Panc1 (cell line): Measurements from ENCODE around the gene ICOSLG. TPM values are rescaled to one million over a fixed set of nuclear protein-coding genes. Genes with fewer than 3 reads are reported as not detected.
"Not testable (repeated sequence)": the region's sequence is repeated elsewhere in the genome, so short reads cannot be mapped to it uniquely, and the experiment has no call there.

Experiments
- ATAC-seq: fragments of 200-7000 bp; cut with Tn5 transposase; 2 replicates; pipeline ENCODE4 v1.9.1; 2020; ENCODE audit warnings: mild to moderate bottlenecking, moderate library complexity
- BruUV-seq: library from RNA; stranded (reverse); fragments of 400-500 nt; replicated peaks from 2 replicates; lab custom pipeline; 2021; lab: Mats Ljungman, UMichigan
- CTCF ChIA-PET: fragments of 300-600 bp; sonication (Branson Sonifier 250); formaldehyde crosslinking; loops from one replicate; lab custom pipeline; 2022; ENCODE audit warnings: antibody characterized with exemption; lab: Charles Lee
- POLR2A ChIA-PET: fragments of 300-600 bp; sonication (Branson Sonifier 250); formaldehyde crosslinking; loops from one replicate; lab custom pipeline; 2022; ENCODE audit warnings: antibody characterized with exemption; lab: Charles Lee
- DNase-seq: peaks from one replicate; pipeline ENCODE4 v3.0.0-alpha.2; 2010; ENCODE audit warnings: low read depth, low spot score
- H3K27ac ChIP-seq: 2 replicates; pipeline ENCODE4 v1.5.1; 2011; ENCODE audit warnings: mild to moderate bottlenecking, low read length, inconsistent platforms
- H3K27me3 ChIP-seq: fragments of 200-500 bp; sonication (Bioruptor generic); 2 replicates; pipeline ENCODE4 v1.6.0; 2014; ENCODE audit warnings: low read length, inconsistent platforms; ENCODE audit not compliant: control insufficient read depth, insufficient read depth
- H3K36me3 ChIP-seq: fragments of 200-500 bp; sonication (Bioruptor generic); 2 replicates; pipeline ENCODE4 v1.5.1; 2014; ENCODE audit warnings: inconsistent platforms, mild to moderate bottlenecking, low read length, moderate library complexity; ENCODE audit not compliant: control insufficient read depth, insufficient read depth
- H3K4me1 ChIP-seq: 2 replicates; pipeline ENCODE4 v1.5.1; 2011; ENCODE audit warnings: inconsistent platforms, mild to moderate bottlenecking, low read length, moderate library complexity; ENCODE audit not compliant: control insufficient read depth, insufficient read depth
- H3K4me3 ChIP-seq, 2 experiments: 2 replicates each; pipeline ENCODE4 v1.5.1; 2011 to 2012; ENCODE audit warnings: low read depth in 2 of 2, low read length in 2 of 2, mild to moderate bottlenecking in 2 of 2, inconsistent platforms in 1 of 2, moderate library complexity in 1 of 2
- H3K9me3 ChIP-seq: fragments of 200-500 bp; sonication (Bioruptor generic); 2 replicates; pipeline ENCODE4 v1.5.1; 2014; ENCODE audit warnings: low read depth, mild to moderate bottlenecking, inconsistent platforms, low read length, moderate library complexity; ENCODE audit not compliant: control insufficient read depth, insufficient read depth
- CTCF ChIP-seq: fragments of 450-650 bp; IDR thresholded peaks from 2 replicates; pipeline ENCODE4 v1.5.1; 2017; ENCODE audit warnings: mild to moderate bottlenecking
- POLR2AphosphoS5 ChIP-seq: IDR thresholded peaks from 2 replicates; pipeline ENCODE4 v1.6.1; 2012; ENCODE audit warnings: mild to moderate bottlenecking, low read depth, low read length, moderate library complexity
- SIN3A ChIP-seq: IDR thresholded peaks from 2 replicates; pipeline ENCODE4 v1.6.1; 2012; ENCODE audit warnings: low read depth, mild to moderate bottlenecking, low read length, moderate library complexity, borderline replicate concordance; ENCODE audit not compliant: insufficient read depth
- TCF7L2 ChIP-seq: IDR thresholded peaks from 2 replicates; pipeline ENCODE4 v1.6.1; 2011; ENCODE audit warnings: mild to moderate bottlenecking, low read depth, low read length, inconsistent platforms
- in situ Hi-C: cut with HindIII; loops from 2 replicates; pipeline ENCODE4 v1.10.0; 2016; ENCODE audit warnings: low sequenced_read_pairs, low pct_unique_long_range_greater_than_20kb
- intact Hi-C: fragments of 100-400 bp; cut with micrococcal nuclease; formaldehyde crosslinking; loops from one replicate; pipeline ENCODE4 v1.10.0; 2022; ENCODE audit not compliant: unreplicated experiment
- total RNA-seq: library from RNA; stranded (reverse); gene quantifications from one replicate; pipeline ENCODE4 v1.2.1, GENCODE V29; 2021; ENCODE audit not compliant: unreplicated experiment
- TF ChIP-seq, protein P1 (sequence below), 2 experiments: IDR thresholded peaks; 2 replicates each; pipeline ENCODE4 v1.6.1; 2011 to 2012; ENCODE audit warnings: low read depth in 2 of 2, control low read depth in 1 of 2, low read length in 1 of 2, mild to moderate bottlenecking in 1 of 2, moderate library complexity in 1 of 2; ENCODE audit not compliant: insufficient read depth in 1 of 2

The ICOSLG gene
- total RNA-seq, 1 experiment from 2014 or later, result 5.5 TPM

- no peaks in the 10 kb centered on the region for H3K4me1 ChIP-seq
- DNase-seq (no peak), ATAC-seq (no peak)
- TF ChIP-seq CTCF (no peak), TCF7L2 (no peak), POLR2AphosphoS5 (no peak), SIN3A (no peak)
- TF ChIP-seq, protein P1, sequence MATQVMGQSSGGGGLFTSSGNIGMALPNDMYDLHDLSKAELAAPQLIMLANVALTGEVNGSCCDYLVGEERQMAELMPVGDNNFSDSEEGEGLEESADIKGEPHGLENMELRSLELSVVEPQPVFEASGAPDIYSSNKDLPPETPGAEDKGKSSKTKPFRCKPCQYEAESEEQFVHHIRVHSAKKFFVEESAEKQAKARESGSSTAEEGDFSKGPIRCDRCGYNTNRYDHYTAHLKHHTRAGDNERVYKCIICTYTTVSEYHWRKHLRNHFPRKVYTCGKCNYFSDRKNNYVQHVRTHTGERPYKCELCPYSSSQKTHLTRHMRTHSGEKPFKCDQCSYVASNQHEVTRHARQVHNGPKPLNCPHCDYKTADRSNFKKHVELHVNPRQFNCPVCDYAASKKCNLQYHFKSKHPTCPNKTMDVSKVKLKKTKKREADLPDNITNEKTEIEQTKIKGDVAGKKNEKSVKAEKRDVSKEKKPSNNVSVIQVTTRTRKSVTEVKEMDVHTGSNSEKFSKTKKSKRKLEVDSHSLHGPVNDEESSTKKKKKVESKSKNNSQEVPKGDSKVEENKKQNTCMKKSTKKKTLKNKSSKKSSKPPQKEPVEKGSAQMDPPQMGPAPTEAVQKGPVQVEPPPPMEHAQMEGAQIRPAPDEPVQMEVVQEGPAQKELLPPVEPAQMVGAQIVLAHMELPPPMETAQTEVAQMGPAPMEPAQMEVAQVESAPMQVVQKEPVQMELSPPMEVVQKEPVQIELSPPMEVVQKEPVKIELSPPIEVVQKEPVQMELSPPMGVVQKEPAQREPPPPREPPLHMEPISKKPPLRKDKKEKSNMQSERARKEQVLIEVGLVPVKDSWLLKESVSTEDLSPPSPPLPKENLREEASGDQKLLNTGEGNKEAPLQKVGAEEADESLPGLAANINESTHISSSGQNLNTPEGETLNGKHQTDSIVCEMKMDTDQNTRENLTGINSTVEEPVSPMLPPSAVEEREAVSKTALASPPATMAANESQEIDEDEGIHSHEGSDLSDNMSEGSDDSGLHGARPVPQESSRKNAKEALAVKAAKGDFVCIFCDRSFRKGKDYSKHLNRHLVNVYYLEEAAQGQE (IDR thresholded peaks at IDR 0.05; ENCODE audit: insufficient read depth in 1 of 2, low read depth in 2 of 2, low read length in 1 of 2), result no peak
- intact Hi-C loops, result no loop called here
- H3K27ac ChIP-seq, result no peak overlapping the region
- H3K27me3 ChIP-seq, result no peaks in the 10 kb centered on the region
- BruUV-seq, result no TSS peak
- H3K36me3 ChIP-seq, result no peaks in the 10 kb centered on the region
- in situ Hi-C loops, result no loop called here
- POLR2A ChIA-PET, result no interaction called here
- H3K9me3 ChIP-seq, result no peaks in the 10 kb centered on the region
- H3K4me3 ChIP-seq, result no peak overlapping the region
- CTCF ChIA-PET, result no interaction called here
Observed at GRCh38 chr21:44255511-44255981, 14.8 kb upstream of the ICOSLG start.

- H3K36me3 ChIP-seq, result no peaks in the 10 kb centered on the region
- DNase-seq (no peak), ATAC-seq (no peak)
- no peaks in the 10 kb centered on the region for H3K9me3 ChIP-seq
- no peak for TF ChIP-seq SIN3A
- TF ChIP-seq, protein P1 (IDR thresholded peaks at IDR 0.05; ENCODE audit: insufficient read depth in 1 of 2, low read depth in 2 of 2, low read length in 1 of 2), result no peak
- H3K27me3 ChIP-seq, result no peaks in the 10 kb centered on the region
- POLR2A ChIA-PET, result no interaction called here
- intact Hi-C loops, result no loop called here
- no peaks in the 10 kb centered on the region for H3K4me1 ChIP-seq
- no peak overlapping the region for H3K27ac ChIP-seq
- in situ Hi-C loops, result no loop called here
- no peak overlapping the region for H3K4me3 ChIP-seq
- CTCF ChIA-PET, result interaction anchor here (0.5 kb wide), 1 partner anchor 265 kb away, joined by 3 read pairs; no protein-coding TSS in a partner anchor
- BruUV-seq, result no TSS peak
Observed at GRCh38 chr21:44253832-44254710, 13.3 kb upstream of the ICOSLG start.

DNA sequence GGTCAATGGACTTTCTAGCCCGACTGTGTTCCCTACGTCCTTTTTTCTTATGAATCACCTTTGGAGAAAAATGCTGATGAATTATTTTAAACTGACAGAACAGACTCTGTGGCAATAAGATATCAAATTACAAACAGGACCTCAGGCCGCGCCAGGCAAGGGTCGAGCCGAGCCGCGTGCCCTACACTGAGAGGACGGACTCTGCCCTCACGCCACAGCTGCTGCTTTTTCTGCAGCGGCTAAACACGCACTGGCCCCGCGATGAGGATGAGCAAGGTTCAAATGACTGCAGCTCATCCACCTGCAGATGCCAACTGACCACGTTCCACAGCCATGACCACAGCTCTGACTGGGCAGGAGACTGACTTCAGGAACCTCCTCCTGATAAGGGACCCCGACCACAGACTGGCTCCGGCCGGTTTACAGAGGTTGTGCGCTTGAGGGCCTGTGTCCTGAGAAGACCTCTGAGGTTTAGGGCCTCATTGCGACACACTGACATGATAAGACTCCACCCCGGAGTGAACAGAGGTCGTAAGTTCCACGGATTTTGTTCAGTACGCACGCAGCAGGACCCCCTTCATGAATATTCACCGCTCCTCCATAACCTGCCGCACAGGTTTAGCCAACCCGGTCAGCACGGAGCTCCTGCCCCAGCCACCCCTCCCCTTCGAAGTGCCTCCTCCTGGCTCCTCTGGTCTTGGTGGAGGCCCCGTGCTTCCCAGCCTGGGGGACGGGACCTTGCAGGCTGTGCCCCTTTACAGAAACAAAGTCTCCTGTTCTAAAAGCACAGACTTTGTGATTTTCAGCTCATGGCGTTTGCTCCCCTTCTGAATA is 8.7 kb upstream of the ICOSLG start:
- intact Hi-C loops, H3K27ac ChIP-seq, ATAC-seq, H3K27me3 ChIP-seq, POLR2A ChIA-PET, in situ Hi-C loops, H3K4me3 ChIP-seq, H3K4me1 ChIP-seq, CTCF ChIA-PET, H3K9me3 ChIP-seq, DNase-seq, BruUV-seq, H3K36me3 ChIP-seq: not testable (repeated sequence)
